SK-N-MC (cell line): ENCODE data around the gene DUSP16.

Source experiments
- EZH2 ChIP-seq: fragments of 200-600 bp; sonication (generic); IDR thresholded peaks from one replicate; pipeline ENCODE4 v1.6.1; 2017; ENCODE audit warnings: antibody characterized with exemption
- FOXP2 ChIP-seq: optimal IDR thresholded peaks from 2 replicates; pipeline ENCODE3; 2011; ENCODE audit warnings: mild to moderate bottlenecking, moderate library complexity; ENCODE audit not compliant: insufficient read depth; ENCODE audit errors: extremely low read length, control extremely low read depth
- POLR2AphosphoS5 ChIP-seq: IDR thresholded peaks from 2 replicates; pipeline ENCODE4 v1.6.1; 2012; ENCODE audit warnings: mild to moderate bottlenecking, low read depth, low read length, borderline replicate concordance

- TF ChIP-seq POLR2AphosphoS5 (no peak), FOXP2 (no peak), EZH2 (no peak)
Measured at GRCh38 chr12:12518464-12518845, 44.2 kb downstream of the DUSP16 start.
